Neutrophil (primary cell): Measurements from ENCODE around the gene NTM.

ENCODE experiments used
- H3K27ac ChIP-seq: fragments of 200-600 bp; sonication (generic); 2 replicates; pipeline ENCODE4 v1.5.1; 2016; ENCODE audit warnings: mild to moderate bottlenecking, moderate library complexity
- H3K27me3 ChIP-seq: fragments of 200-600 bp; sonication (generic); 2 replicates; pipeline ENCODE4 v1.6.0; 2016; ENCODE audit warnings: mild to moderate bottlenecking
- H3K36me3 ChIP-seq: fragments of 200-600 bp; sonication (generic); 2 replicates; pipeline ENCODE4 v1.5.1; 2017
- H3K4me1 ChIP-seq, 2 experiments: fragments of 200-600 bp in 1 of 2; sonication (generic) in 1 of 2; 1 replicate in 1 of 2; 2 replicates in 1 of 2; pipeline versions ENCODE4 v1.5.1 to v1.6.1; 2013 to 2016; ENCODE audit warnings: low read depth in 1 of 2, low read length in 1 of 2, mild to moderate bottlenecking in 1 of 2, moderate library complexity in 1 of 2; ENCODE audit not compliant: control insufficient read depth in 1 of 2, insufficient read depth in 1 of 2
- H3K4me3 ChIP-seq, 2 experiments: fragments of 200-600 bp in 1 of 2; sonication (generic) in 1 of 2; 1 replicate in 1 of 2; 2 replicates in 1 of 2; pipeline ENCODE4 v1.5.1; 2013 to 2016; ENCODE audit warnings: low read depth in 1 of 2, low read length in 1 of 2, mild to moderate bottlenecking in 1 of 2, moderate library complexity in 1 of 2
- H3K9me3 ChIP-seq: fragments of 200-600 bp; sonication (generic); 2 replicates; pipeline ENCODE4 v1.5.1; 2016
- TF ChIP-seq, protein P1 (sequence below): fragments of 200-600 bp; sonication (generic); IDR thresholded peaks from 2 replicates; pipeline ENCODE4 v1.5.1; 2016; ENCODE audit warnings: antibody characterized with exemption

The NTM gene

DNA sequence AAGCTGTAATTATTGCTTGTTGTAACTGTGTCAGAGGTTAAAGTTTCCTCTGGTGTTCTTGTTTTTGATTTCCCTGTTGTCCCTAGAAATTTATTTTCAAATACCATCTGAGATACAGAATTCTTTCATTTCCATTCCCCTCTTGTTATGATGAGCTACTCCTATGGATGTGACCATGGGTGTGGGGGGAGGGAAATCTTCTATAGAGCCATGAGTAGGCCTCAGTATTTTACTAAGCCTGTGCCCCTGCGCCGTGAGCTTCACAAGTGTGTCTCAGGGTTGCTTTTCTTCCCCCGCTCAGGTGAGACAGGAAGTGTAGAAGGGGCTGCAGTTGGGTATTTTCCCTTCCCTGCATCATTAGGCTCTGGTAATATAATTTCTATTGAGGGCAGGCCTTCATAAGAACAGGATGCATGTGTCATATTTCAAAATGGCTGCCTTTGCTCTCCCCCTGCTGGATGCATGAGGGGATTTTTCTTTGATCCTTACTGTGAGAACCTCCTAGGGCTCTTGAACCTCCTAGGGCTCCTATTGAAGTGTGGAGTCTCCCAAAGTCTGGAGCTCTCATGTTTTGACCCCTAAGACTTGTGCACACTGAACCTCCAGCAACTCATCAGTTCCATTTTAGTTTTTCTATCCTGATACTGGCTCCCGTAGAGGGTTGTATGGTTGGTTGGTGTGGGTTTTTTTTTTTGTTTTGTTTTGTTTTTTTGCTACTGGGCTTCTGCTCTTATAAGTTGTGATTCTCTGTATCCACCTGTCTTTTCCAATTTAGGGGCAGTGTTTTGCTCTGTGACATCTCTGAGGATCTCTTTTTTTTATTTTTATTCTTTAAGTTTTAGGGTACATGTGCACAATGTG lies 658.2 kb downstream of the NTM start:
- Histone ChIP-seq H3K4me1 (no peaks in the 10 kb centered on the region), H3K4me3 (no peak overlapping the region), H3K36me3 (no peaks in the 10 kb centered on the region), H3K27me3 (no peaks in the 10 kb centered on the region), H3K27ac (no peak overlapping the region), H3K9me3 (no peaks in the 10 kb centered on the region)
- TF ChIP-seq, protein P1, sequence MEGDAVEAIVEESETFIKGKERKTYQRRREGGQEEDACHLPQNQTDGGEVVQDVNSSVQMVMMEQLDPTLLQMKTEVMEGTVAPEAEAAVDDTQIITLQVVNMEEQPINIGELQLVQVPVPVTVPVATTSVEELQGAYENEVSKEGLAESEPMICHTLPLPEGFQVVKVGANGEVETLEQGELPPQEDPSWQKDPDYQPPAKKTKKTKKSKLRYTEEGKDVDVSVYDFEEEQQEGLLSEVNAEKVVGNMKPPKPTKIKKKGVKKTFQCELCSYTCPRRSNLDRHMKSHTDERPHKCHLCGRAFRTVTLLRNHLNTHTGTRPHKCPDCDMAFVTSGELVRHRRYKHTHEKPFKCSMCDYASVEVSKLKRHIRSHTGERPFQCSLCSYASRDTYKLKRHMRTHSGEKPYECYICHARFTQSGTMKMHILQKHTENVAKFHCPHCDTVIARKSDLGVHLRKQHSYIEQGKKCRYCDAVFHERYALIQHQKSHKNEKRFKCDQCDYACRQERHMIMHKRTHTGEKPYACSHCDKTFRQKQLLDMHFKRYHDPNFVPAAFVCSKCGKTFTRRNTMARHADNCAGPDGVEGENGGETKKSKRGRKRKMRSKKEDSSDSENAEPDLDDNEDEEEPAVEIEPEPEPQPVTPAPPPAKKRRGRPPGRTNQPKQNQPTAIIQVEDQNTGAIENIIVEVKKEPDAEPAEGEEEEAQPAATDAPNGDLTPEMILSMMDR, result no peak

DNA sequence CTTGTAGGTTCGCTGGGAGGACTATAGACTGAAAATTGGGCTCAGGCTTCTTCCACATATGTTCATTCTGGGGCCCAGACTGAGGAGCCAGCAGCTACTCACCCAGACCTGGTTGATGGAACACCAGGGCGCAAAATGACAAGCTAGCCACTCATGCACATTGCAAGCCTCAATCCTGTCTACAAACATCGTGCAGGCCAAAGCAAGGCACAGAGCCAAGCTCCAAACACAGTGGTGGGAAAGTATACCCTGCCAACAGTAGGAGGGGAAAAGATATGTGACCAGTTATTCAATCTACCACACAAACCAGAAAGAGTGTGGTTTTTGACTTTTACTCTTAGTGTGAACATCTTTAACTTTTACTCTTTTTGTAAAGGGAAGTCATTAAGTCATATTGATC lies 660.5 kb downstream of the NTM start:
- Histone ChIP-seq H3K9me3 (no peaks in the 10 kb centered on the region), H3K4me3 (no peak overlapping the region), H3K4me1 (no peaks in the 10 kb centered on the region), H3K27ac (no peak overlapping the region), H3K36me3 (no peaks in the 10 kb centered on the region), H3K27me3 (no peaks in the 10 kb centered on the region)
- TF ChIP-seq, protein P1, result no peak

DNA sequence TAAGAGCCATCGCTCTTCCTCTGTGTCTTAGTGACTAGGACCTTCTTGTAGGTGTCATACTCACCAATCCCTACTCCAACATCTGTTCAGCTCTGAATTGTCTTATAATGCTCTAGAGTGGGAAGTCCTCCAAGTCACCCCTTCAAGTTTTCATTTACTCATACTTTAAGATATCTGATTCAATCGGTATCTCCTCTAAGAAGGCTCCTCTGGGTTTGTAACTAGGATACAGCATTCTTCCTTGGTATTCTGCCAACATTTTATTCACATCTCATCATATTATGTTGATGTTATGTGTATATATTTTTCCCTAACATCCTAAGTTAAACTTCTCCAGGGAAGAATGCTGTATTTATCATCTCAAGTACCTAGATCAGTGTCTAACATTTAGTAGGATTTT lies 662.1 kb downstream of the NTM start:
- Histone ChIP-seq H3K4me1 (no peaks in the 10 kb centered on the region), H3K27me3 (no peaks in the 10 kb centered on the region), H3K9me3 (no peaks in the 10 kb centered on the region), H3K4me3 (no peak overlapping the region), H3K36me3 (no peaks in the 10 kb centered on the region), H3K27ac (no peak overlapping the region)
- TF ChIP-seq, protein P1, result no peak

DNA sequence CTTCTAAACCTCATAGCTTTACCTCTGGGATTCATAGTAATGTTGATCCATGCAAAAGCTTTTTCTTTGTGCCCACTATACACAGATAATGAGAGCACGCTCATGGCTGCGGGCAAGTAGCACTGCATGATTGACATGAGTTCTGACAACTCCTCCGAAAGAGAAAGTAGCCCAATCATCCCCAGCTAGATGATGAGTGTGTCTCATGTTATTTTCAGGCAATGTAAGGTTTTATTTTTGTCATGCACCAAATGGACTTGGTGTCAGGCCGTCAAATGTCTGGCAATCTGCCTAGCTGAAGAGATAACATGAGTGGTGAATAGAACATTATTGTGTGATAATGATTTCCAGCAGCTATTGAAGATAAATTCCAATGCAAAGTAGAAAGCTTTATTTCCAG lies 662.6 kb downstream of the NTM start:
- no peaks in the 10 kb centered on the region for H3K36me3 ChIP-seq
- H3K27me3 ChIP-seq, result no peaks in the 10 kb centered on the region
- TF ChIP-seq, protein P1, result no peak
- H3K4me3 ChIP-seq, result no peak overlapping the region
- no peaks in the 10 kb centered on the region for H3K4me1 ChIP-seq
- no peaks in the 10 kb centered on the region for H3K9me3 ChIP-seq
- H3K27ac ChIP-seq, result no peak overlapping the region

GRCh38 chr11:132035228-132035627 lies 664.8 kb downstream of the NTM start:
- Histone ChIP-seq H3K4me1 (no peaks in the 10 kb centered on the region), H3K4me3 (no peak overlapping the region), H3K27me3 (no peaks in the 10 kb centered on the region), H3K9me3 (no peaks in the 10 kb centered on the region), H3K36me3 (no peaks in the 10 kb centered on the region), H3K27ac (no peak overlapping the region)
- TF ChIP-seq, protein P1, result no peak
